DND-41 (cell line): ENCODE results near the gene CACNA2D3.

Source experiments
- ATAC-seq: fragments of 200-7000 bp; cut with Tn5 transposase; 3 replicates; pipeline ENCODE4 v1.9.1; 2021; ENCODE audit warnings: low read depth; ENCODE audit not compliant: insufficient read depth
- DNase-seq: peaks from one replicate; pipeline ENCODE4 v3.0.0-alpha.2; 2020
- H2AFZ ChIP-seq: 2 replicates; pipeline ENCODE4 v1.6.0; 2012; ENCODE audit warnings: low read depth, low read length
- H3K27ac ChIP-seq: 2 replicates; pipeline ENCODE4 v1.5.1; 2012; ENCODE audit warnings: low read length, inconsistent platforms
- H3K27me3 ChIP-seq: fragments of 200-600 bp; sonication (generic); 2 replicates; pipeline ENCODE4 v1.6.0; 2012; ENCODE audit warnings: low read length, mild to moderate bottlenecking, inconsistent platforms; ENCODE audit not compliant: insufficient read depth, poor library complexity
- H3K36me3 ChIP-seq: 2 replicates; pipeline ENCODE4 v1.5.1; 2012; ENCODE audit warnings: low read length, inconsistent platforms; ENCODE audit not compliant: insufficient read depth
- H3K4me1 ChIP-seq: 2 replicates; pipeline ENCODE4 v1.5.1; 2012; ENCODE audit warnings: mild to moderate bottlenecking, low read length; ENCODE audit not compliant: insufficient read depth
- H3K4me2 ChIP-seq: 2 replicates; pipeline ENCODE4 v1.6.0; 2012; ENCODE audit warnings: mild to moderate bottlenecking, moderate library complexity, low read length, inconsistent platforms; ENCODE audit not compliant: insufficient read depth
- H3K4me3 ChIP-seq, 2 experiments: fragments of 200-600 bp in 1 of 2; shearing (Covaris generic) in 1 of 2; 2 replicates each; pipeline ENCODE4 v1.5.1; 2012 to 2016; ENCODE audit warnings: inconsistent platforms in 2 of 2, low read length in 2 of 2, mild to moderate bottlenecking in 2 of 2, low read depth in 1 of 2, moderate library complexity in 1 of 2
- H3K79me2 ChIP-seq: 2 replicates; pipeline ENCODE4 v1.6.0; 2012; ENCODE audit warnings: low read length, inconsistent platforms; ENCODE audit not compliant: insufficient read depth
- H3K9ac ChIP-seq: 2 replicates; pipeline ENCODE4 v1.6.0; 2012; ENCODE audit warnings: low read depth, mild to moderate bottlenecking, inconsistent platforms, low read length, moderate library complexity
- H3K9me3 ChIP-seq: 2 replicates; pipeline ENCODE4 v1.5.1; 2012; ENCODE audit warnings: low read length, moderate library complexity, mild to moderate bottlenecking, inconsistent platforms; ENCODE audit not compliant: insufficient read depth, severe bottlenecking
- H4K20me1 ChIP-seq: 2 replicates; pipeline ENCODE4 v1.6.0; 2012; ENCODE audit warnings: low read length; ENCODE audit not compliant: insufficient read depth
- EZH2 ChIP-seq: IDR thresholded peaks from 3 replicates; pipeline ENCODE4 v1.6.1; 2012; ENCODE audit warnings: borderline replicate concordance, low read depth, mild to moderate bottlenecking, moderate library complexity, low read length, inconsistent platforms; ENCODE audit not compliant: severe bottlenecking
- TF ChIP-seq, protein P1 (sequence below): IDR thresholded peaks from 2 replicates; pipeline ENCODE4 v1.5.1; 2012; ENCODE audit warnings: borderline replicate concordance, low read length, moderate library complexity, mild to moderate bottlenecking; ENCODE audit not compliant: poor library complexity, severe bottlenecking; ENCODE audit errors: extremely low read depth

The CACNA2D3 gene

GRCh38 chr3:54366007-54366750 is 243.8 kb downstream of the CACNA2D3 start:
- Histone ChIP-seq H3K79me2 (no peaks in the 10 kb centered on the region), H3K27me3 (no peaks in the 10 kb centered on the region), H3K9ac (no peak overlapping the region), H4K20me1 (no peaks in the 10 kb centered on the region), H3K4me2 (no peak overlapping the region), H2AFZ (no peak overlapping the region), H3K36me3 (no peaks in the 10 kb centered on the region), H3K9me3 (no peaks in the 10 kb centered on the region), H3K4me1 (no peaks in the 10 kb centered on the region), H3K4me3 (no peak overlapping the region), H3K27ac (no peak overlapping the region)
- ATAC-seq = no peak
- DNase-seq = no peak
- TF ChIP-seq, protein P1, sequence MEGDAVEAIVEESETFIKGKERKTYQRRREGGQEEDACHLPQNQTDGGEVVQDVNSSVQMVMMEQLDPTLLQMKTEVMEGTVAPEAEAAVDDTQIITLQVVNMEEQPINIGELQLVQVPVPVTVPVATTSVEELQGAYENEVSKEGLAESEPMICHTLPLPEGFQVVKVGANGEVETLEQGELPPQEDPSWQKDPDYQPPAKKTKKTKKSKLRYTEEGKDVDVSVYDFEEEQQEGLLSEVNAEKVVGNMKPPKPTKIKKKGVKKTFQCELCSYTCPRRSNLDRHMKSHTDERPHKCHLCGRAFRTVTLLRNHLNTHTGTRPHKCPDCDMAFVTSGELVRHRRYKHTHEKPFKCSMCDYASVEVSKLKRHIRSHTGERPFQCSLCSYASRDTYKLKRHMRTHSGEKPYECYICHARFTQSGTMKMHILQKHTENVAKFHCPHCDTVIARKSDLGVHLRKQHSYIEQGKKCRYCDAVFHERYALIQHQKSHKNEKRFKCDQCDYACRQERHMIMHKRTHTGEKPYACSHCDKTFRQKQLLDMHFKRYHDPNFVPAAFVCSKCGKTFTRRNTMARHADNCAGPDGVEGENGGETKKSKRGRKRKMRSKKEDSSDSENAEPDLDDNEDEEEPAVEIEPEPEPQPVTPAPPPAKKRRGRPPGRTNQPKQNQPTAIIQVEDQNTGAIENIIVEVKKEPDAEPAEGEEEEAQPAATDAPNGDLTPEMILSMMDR = no peak
- TF ChIP-seq EZH2 = no peak

DNA sequence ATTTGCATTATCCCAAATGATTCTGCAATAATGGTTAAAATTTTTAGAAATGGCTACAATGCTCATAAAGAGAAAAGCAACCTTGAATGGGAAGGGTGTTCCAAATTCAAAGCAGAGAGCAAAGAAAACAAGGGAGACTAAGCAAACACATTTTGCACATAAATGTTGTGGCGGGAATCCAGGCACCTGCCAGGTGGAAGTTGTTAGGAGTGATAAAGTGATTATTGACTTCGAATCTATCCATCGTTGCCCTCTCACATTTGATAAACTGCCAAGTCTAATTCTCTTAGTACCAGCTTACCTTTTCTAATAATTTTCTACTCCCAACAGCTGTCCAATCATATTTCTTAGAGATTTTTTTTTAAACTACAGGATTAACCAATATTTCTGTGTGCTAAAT is 244.5 kb downstream of the CACNA2D3 start:
- TF ChIP-seq, protein P1 = no peak
- TF ChIP-seq EZH2 = no peak
- H3K9me3 ChIP-seq = no peaks in the 10 kb centered on the region
- H3K79me2 ChIP-seq = no peaks in the 10 kb centered on the region
- no peak overlapping the region for H3K9ac ChIP-seq
- no peaks in the 10 kb centered on the region for H3K36me3 ChIP-seq
- H3K4me3 ChIP-seq = no peak overlapping the region
- no peak for DNase-seq
- no peak overlapping the region for H3K27ac ChIP-seq
- ATAC-seq = no peak
- H3K4me2 ChIP-seq = no peak overlapping the region
- H2AFZ ChIP-seq = no peak overlapping the region
- H3K4me1 ChIP-seq = no peaks in the 10 kb centered on the region
- H3K27me3 ChIP-seq = no peaks in the 10 kb centered on the region
- H4K20me1 ChIP-seq = no peaks in the 10 kb centered on the region

DNA sequence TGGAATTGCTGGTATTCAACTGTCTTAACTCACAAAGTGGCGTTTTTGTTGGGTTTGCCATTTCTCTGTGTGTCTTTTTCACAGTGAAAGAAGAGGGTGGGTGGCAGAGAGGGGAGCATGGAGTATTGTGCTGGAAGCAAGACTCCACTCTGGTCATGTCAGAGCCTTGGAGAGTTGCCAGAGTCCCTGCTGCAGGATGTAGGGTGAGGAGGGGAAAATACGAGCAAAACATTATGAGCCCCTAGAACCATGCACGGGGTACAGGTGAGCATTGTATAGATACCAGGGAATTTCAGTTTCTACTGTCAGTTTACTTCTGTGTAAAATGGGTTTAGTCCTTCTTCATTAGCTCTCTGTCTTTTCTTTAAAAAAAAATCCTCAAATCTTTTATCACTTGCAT is 249.9 kb downstream of the CACNA2D3 start:
- no peak overlapping the region for H3K4me3 ChIP-seq
- no peak overlapping the region for H3K27ac ChIP-seq
- H3K4me1 ChIP-seq = no peaks in the 10 kb centered on the region
- no peak overlapping the region for H3K4me2 ChIP-seq
- H3K9me3 ChIP-seq = no peaks in the 10 kb centered on the region
- no peak overlapping the region for H3K9ac ChIP-seq
- no peaks in the 10 kb centered on the region for H3K36me3 ChIP-seq
- ATAC-seq = no peak
- no peaks in the 10 kb centered on the region for H3K79me2 ChIP-seq
- H4K20me1 ChIP-seq = no peaks in the 10 kb centered on the region
- TF ChIP-seq EZH2 = no peak
- TF ChIP-seq, protein P1 = no peak
- H3K27me3 ChIP-seq = no peaks in the 10 kb centered on the region
- no peak for DNase-seq
- H2AFZ ChIP-seq = no peak overlapping the region
